Measurements from ENCODE around the gene FKBP2. TPM values are rescaled to one million over a fixed set of nuclear protein-coding genes. Genes with fewer than 3 reads are reported as not detected.

The FKBP2 gene
- total and polyA plus RNA-seq, 2 of the 13 experiments (the other 11 are each of a cell fraction or from before 2014, with no cell fraction given), result 30.1 to 53.3 TPM

GRCh38 chr11:64251016-64251752 is 10.3 kb downstream of the FKBP2 start, which contains the start of gene PLCB3 (continued):
- TF ChIP-seq ZNF570 (CRISPR knock-in tag; IDR thresholded peaks at IDR 0.05; ENCODE audit: borderline replicate concordance), result no peak
- no peak for TF ChIP-seq TBL1XR1 (IDR thresholded peaks at IDR 0.05; ENCODE audit: borderline replicate concordance, low read length, partially characterized antibody)
- TF ChIP-seq ATF5 (CRISPR knock-in tag; IDR thresholded peaks at IDR 0.05; ENCODE audit: low read depth), result no peak
- TF ChIP-seq ZNF782 (CRISPR knock-in tag; IDR thresholded peaks at IDR 0.05; ENCODE audit: borderline replicate concordance), result no peak
- no peak for TF ChIP-seq ZNF704 (CRISPR knock-in tag; IDR thresholded peaks at IDR 0.05; ENCODE audit: borderline replicate concordance)
- TF ChIP-seq LCORL (IDR thresholded peaks at IDR 0.05), result no peak
- TF ChIP-seq LCORL (CRISPR knock-in tag; IDR thresholded peaks at IDR 0.05), result 0 out of 2 replicates have a peak, but pooled peaks have one; percentile 21
- 0 out of 2 replicates have a peak, but pooled peaks have one; percentile 26 for TF ChIP-seq ZBED4 (CRISPR knock-in tag; IDR thresholded peaks at IDR 0.05; ENCODE audit: borderline replicate concordance)
- no peak for TF ChIP-seq ZBTB2 (CRISPR knock-in tag; IDR thresholded peaks at IDR 0.05; ENCODE audit: low read depth)
- TF ChIP-seq RBFOX2 (IDR thresholded peaks at IDR 0.05; ENCODE audit: low read depth, low read length), result peak; percentile 60
- no peak for TF ChIP-seq EZH2 (conservative IDR thresholded peaks at IDR 0.05; ENCODE audit: low read depth, low read length)
- TF ChIP-seq ZNF574 (CRISPR knock-in tag; IDR thresholded peaks at IDR 0.05), result peak; percentile 57
- TF ChIP-seq MLXIP (CRISPR knock-in tag; IDR thresholded peaks at IDR 0.05; ENCODE audit: borderline replicate concordance), result no peak

Measured in HepG2 (cell line).